Neural cell (in vitro differentiated cells): ENCODE data around the gene BZW2. TPM values are rescaled to one million over a fixed set of nuclear protein-coding genes. Genes with fewer than 3 reads are reported as not detected.

Experiments
- H2AFZ ChIP-seq: fragments of 200-600, 300-800 bp; sonication (generic), shearing (Covaris generic); 2 replicates; pipeline ENCODE4 v1.6.0; 2014; ENCODE audit warnings: low read depth, mild to moderate bottlenecking, antibody characterized with exemption, low read length, moderate library complexity
- H3F3A ChIP-seq: fragments of 200-600 bp; shearing (Covaris generic); 2 replicates; pipeline ENCODE4 v1.6.1; 2016; ENCODE audit warnings: mild to moderate bottlenecking, moderate library complexity, mixed read lengths, antibody characterized with exemption, low read length; ENCODE audit not compliant: insufficient read depth, poor library complexity, severe bottlenecking
- H3K27ac ChIP-seq: fragments of 200-600, 300-800 bp; sonication (generic), shearing (Covaris generic); 2 replicates; pipeline ENCODE4 v1.5.1; 2014; ENCODE audit warnings: mild to moderate bottlenecking, low read length, moderate library complexity
- H3K27me3 ChIP-seq: fragments of 300-800, 200-600 bp; sonication (generic), shearing (Covaris generic); 2 replicates; pipeline ENCODE4 v1.6.0; 2014; ENCODE audit warnings: mild to moderate bottlenecking, low read depth, low read length, moderate library complexity; ENCODE audit not compliant: insufficient read depth
- H3K36me3 ChIP-seq: fragments of 300-800, 200-600 bp; sonication (generic), shearing (Covaris generic); 2 replicates; pipeline ENCODE4 v1.5.1; 2014; ENCODE audit warnings: mild to moderate bottlenecking, antibody characterized with exemption, low read length, moderate library complexity; ENCODE audit not compliant: insufficient read depth
- H3K4me2 ChIP-seq: fragments of 300-800, 200-600 bp; sonication (generic), shearing (Covaris generic); 2 replicates; pipeline ENCODE4 v1.6.0; 2014; ENCODE audit warnings: mild to moderate bottlenecking, low read length
- H3K4me3 ChIP-seq: fragments of 300-800, 200-600 bp; sonication (generic), shearing (Covaris generic); 2 replicates; pipeline ENCODE4 v1.5.1; 2014; ENCODE audit warnings: mild to moderate bottlenecking, low read length, moderate library complexity
- H3K79me2 ChIP-seq: fragments of 200-600 bp; shearing (Covaris generic); replicated peaks from 2 replicates; pipeline ENCODE4 v1.6.0; 2014; ENCODE audit warnings: mild to moderate bottlenecking, low read length, moderate library complexity; ENCODE audit not compliant: insufficient read depth
- H3K9ac ChIP-seq: fragments of 300-800, 200-600 bp; sonication (generic), shearing (Covaris generic); 2 replicates; pipeline ENCODE4 v1.6.1; 2016; ENCODE audit warnings: mild to moderate bottlenecking, low read length, mixed read lengths
- H3K9me2 ChIP-seq: fragments of 200-600 bp; shearing (Covaris generic); 2 replicates; pipeline ENCODE4 v1.6.1; 2016; ENCODE audit warnings: mild to moderate bottlenecking, low read length, mixed read lengths; ENCODE audit not compliant: insufficient read depth
- H3K9me3 ChIP-seq: fragments of 200-600, 300-800 bp; sonication (generic), shearing (Covaris generic); 2 replicates; pipeline ENCODE4 v1.6.1; 2016; ENCODE audit warnings: mild to moderate bottlenecking, mixed run types, low read length, moderate library complexity, mixed read lengths
- H4K20me1 ChIP-seq: fragments of 200-600 bp; shearing (Covaris generic); 2 replicates; pipeline ENCODE4 v1.6.1; 2016; ENCODE audit warnings: mild to moderate bottlenecking, mixed run types; ENCODE audit not compliant: insufficient read depth
- EP300 ChIP-seq: fragments of 450-650 bp; conservative IDR thresholded peaks from 2 replicates; pipeline ENCODE4 v1.6.1; 2014; ENCODE audit warnings: antibody characterized with exemption, mild to moderate bottlenecking, moderate library complexity; ENCODE audit not compliant: poor library complexity, severe bottlenecking
- MXI1 ChIP-seq: fragments of 450-650 bp; conservative IDR thresholded peaks from 2 replicates; pipeline ENCODE4 v1.6.1; 2014; ENCODE audit warnings: antibody characterized with exemption, mild to moderate bottlenecking; ENCODE audit not compliant: poor library complexity, severe bottlenecking
- RAD21 ChIP-seq: fragments of 450-650 bp; conservative IDR thresholded peaks from 2 replicates; pipeline ENCODE4 v1.6.1; 2014; ENCODE audit warnings: antibody characterized with exemption, mild to moderate bottlenecking, moderate library complexity
- polyA plus RNA-seq: library from polyadenylated mRNA; depleted of rRNA; stranded (reverse); fragments of >200 nt; gene quantifications from 2 replicates; pipeline ENCODE4 v1.2.3, GENCODE V29; 2014
- TF ChIP-seq, protein P1 (sequence below): IDR thresholded peaks from 2 replicates; pipeline ENCODE4 v1.6.1; 2012; ENCODE audit warnings: borderline replicate concordance
- TF ChIP-seq, protein P2 (sequence below): fragments of 450-650 bp; IDR thresholded peaks from 2 replicates; pipeline ENCODE4 v1.5.1; 2014; ENCODE audit warnings: antibody characterized with exemption, mild to moderate bottlenecking, moderate library complexity; ENCODE audit not compliant: poor library complexity, severe bottlenecking

Gene BZW2
- polyA plus RNA-seq, 1 donor from 2014 or later = 203 TPM

DNA sequence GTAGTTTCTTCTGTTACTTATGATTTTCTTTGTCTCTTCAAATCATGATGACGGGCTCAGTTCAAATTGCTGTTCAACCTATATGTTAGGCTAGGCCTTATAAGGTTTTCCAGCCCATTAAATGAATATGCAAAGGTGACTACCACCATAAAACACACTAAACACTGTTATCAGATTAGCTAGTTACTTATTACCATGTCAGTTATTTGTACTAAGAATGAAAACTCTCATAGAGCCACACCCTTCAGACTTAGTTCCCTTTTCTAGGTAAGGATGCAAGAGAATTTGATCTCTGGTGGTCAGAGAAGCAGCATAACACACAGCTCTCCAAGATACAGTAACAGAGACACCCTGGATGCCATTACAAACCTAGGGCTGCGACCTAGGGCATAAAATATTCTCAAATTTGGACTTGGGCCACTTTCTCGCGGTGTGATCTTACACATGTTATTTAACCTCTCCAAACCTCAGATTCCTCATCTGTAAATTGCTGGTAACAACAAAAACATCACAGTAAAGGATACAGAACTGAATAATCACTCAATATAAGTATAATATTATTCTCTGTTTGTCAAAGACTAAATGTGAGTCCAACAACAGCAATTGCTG, 36.0 kb upstream of the BZW2 start:
- Histone ChIP-seq H3K36me3 (peaks cover 4% of the 10 kb centered on the region), H3K79me2 (peaks cover 3% of the 10 kb centered on the region), H3K9ac (no peak overlapping the region), H3K4me2 (no peak overlapping the region), H3K9me2 (no peaks in the 10 kb centered on the region), H3K9me3 (no peaks in the 10 kb centered on the region), H4K20me1 (no peaks in the 10 kb centered on the region), H3K27me3 (no peaks in the 10 kb centered on the region), H3F3A (no peaks in the 10 kb centered on the region), H3K4me3 (no peak overlapping the region), H2AFZ (no peak overlapping the region), H3K27ac (no peak overlapping the region)
- TF ChIP-seq EP300 = no peak
- TF ChIP-seq, protein P1, sequence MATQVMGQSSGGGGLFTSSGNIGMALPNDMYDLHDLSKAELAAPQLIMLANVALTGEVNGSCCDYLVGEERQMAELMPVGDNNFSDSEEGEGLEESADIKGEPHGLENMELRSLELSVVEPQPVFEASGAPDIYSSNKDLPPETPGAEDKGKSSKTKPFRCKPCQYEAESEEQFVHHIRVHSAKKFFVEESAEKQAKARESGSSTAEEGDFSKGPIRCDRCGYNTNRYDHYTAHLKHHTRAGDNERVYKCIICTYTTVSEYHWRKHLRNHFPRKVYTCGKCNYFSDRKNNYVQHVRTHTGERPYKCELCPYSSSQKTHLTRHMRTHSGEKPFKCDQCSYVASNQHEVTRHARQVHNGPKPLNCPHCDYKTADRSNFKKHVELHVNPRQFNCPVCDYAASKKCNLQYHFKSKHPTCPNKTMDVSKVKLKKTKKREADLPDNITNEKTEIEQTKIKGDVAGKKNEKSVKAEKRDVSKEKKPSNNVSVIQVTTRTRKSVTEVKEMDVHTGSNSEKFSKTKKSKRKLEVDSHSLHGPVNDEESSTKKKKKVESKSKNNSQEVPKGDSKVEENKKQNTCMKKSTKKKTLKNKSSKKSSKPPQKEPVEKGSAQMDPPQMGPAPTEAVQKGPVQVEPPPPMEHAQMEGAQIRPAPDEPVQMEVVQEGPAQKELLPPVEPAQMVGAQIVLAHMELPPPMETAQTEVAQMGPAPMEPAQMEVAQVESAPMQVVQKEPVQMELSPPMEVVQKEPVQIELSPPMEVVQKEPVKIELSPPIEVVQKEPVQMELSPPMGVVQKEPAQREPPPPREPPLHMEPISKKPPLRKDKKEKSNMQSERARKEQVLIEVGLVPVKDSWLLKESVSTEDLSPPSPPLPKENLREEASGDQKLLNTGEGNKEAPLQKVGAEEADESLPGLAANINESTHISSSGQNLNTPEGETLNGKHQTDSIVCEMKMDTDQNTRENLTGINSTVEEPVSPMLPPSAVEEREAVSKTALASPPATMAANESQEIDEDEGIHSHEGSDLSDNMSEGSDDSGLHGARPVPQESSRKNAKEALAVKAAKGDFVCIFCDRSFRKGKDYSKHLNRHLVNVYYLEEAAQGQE = no peak
- no peak for TF ChIP-seq RAD21

DNA sequence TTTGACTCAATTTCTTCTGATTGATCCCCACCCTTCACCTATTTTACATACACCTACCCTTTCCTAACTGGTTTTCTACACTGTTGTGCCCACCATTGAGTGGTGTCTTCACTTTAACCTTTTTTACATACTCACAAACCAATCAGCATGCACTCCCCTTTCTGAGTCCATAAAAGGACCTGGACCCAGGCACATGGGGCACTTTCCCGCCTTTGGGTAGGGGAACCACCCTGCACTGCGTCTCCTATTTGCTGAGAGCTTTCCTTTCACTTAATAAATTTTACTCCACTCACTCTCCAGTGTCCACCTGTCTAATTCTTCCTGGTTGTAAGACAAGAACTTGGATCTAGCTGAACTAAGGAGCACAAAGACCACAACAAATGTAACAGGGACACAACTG, 34.3 kb upstream of the BZW2 start:
- Histone ChIP-seq H3K27me3 (no peaks in the 10 kb centered on the region), H3K36me3 (peaks cover 16% of the 10 kb centered on the region), H3K79me2 (peaks cover 3% of the 10 kb centered on the region), H3F3A (no peaks in the 10 kb centered on the region), H3K4me3 (no peak overlapping the region), H4K20me1 (no peaks in the 10 kb centered on the region), H3K27ac (no peak overlapping the region), H3K9me2 (no peaks in the 10 kb centered on the region), H3K9ac (no peak overlapping the region), H3K9me3 (no peaks in the 10 kb centered on the region), H2AFZ (no peak overlapping the region), H3K4me2 (no peak overlapping the region)
- TF ChIP-seq, protein P1 = no peak
- TF ChIP-seq, protein P2, sequence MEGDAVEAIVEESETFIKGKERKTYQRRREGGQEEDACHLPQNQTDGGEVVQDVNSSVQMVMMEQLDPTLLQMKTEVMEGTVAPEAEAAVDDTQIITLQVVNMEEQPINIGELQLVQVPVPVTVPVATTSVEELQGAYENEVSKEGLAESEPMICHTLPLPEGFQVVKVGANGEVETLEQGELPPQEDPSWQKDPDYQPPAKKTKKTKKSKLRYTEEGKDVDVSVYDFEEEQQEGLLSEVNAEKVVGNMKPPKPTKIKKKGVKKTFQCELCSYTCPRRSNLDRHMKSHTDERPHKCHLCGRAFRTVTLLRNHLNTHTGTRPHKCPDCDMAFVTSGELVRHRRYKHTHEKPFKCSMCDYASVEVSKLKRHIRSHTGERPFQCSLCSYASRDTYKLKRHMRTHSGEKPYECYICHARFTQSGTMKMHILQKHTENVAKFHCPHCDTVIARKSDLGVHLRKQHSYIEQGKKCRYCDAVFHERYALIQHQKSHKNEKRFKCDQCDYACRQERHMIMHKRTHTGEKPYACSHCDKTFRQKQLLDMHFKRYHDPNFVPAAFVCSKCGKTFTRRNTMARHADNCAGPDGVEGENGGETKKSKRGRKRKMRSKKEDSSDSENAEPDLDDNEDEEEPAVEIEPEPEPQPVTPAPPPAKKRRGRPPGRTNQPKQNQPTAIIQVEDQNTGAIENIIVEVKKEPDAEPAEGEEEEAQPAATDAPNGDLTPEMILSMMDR = no peak
- TF ChIP-seq EP300 = no peak
- TF ChIP-seq MXI1 = no peak
